Breast epithelium (tissue), 4 donors: ENCODE data around the gene KMT2E. TPM values are rescaled to one million over a fixed set of nuclear protein-coding genes. Genes with fewer than 3 reads are reported as not detected.

ENCODE experiments used
- DNase-seq, 2 donors: peaks; one replicate each; pipeline ENCODE4 v3.0.0-alpha.2; 2019; ENCODE audit warnings: low spot score in 2 of 2
- H3K27ac ChIP-seq, 2 donors: fragments of 200-600 bp; sonication (generic) in 1 of 2; one replicate each; pipeline ENCODE4 v1.5.1; 2016 to 2019; ENCODE audit warnings: mild to moderate bottlenecking in 1 of 2
- H3K27me3 ChIP-seq, 2 donors: fragments of 200-600 bp; sonication (generic) in 1 of 2; one replicate each; pipeline versions ENCODE4 v1.5.1 to v1.6.0; 2017 to 2019; ENCODE audit warnings: control low read depth in 1 of 2, mild to moderate bottlenecking in 1 of 2
- H3K36me3 ChIP-seq: fragments of 200-600 bp; one replicate; pipeline ENCODE4 v1.5.1; 2019
- H3K4me1 ChIP-seq, 2 donors: fragments of 200-600 bp; sonication (generic); one replicate each; pipeline ENCODE4 v1.5.1; 2016 to 2019; ENCODE audit warnings: control low read depth in 1 of 2
- H3K4me3 ChIP-seq, 3 donors: fragments of 200-600 bp; sonication (generic); 1 replicate in 2 of 3; 2 replicates in 1 of 3; pipeline ENCODE4 v1.5.1; 2016 to 2019; ENCODE audit warnings: mild to moderate bottlenecking in 3 of 3, moderate library complexity in 2 of 3
- H3K9me3 ChIP-seq, 2 donors: fragments of 200-600 bp; sonication (generic) in 1 of 2; one replicate each; pipeline ENCODE4 v1.5.1; 2016 to 2019; ENCODE audit warnings: control low read depth in 1 of 2
- CTCF ChIP-seq, 3 donors: fragments of 450-650 bp; IDR thresholded peaks; one replicate each; pipeline ENCODE4 v1.5.1; 2016 to 2017; ENCODE audit warnings: antibody characterized with exemption in 3 of 3, mild to moderate bottlenecking in 3 of 3, moderate library complexity in 3 of 3
- POLR2A ChIP-seq: fragments of 450-650 bp; IDR thresholded peaks from one replicate; pipeline ENCODE4 v1.6.1; 2016; ENCODE audit warnings: antibody characterized with exemption, mild to moderate bottlenecking, moderate library complexity
- POLR2AphosphoS5 ChIP-seq, 3 donors: sonication (generic); formaldehyde crosslinking; IDR thresholded peaks; one replicate each; pipeline ENCODE4 v1.6.1; 2017; ENCODE audit warnings: antibody characterized with exemption in 3 of 3
- intact Hi-C: fragments of 100-400 bp; cut with DNase I; formaldehyde crosslinking; loops from one replicate; pipeline ENCODE4 v1.15.1; 2023; ENCODE audit warnings: low total_unique reads
- total RNA-seq, 3 donors: library from RNA; depleted of rRNA; stranded (reverse); fragments of >200 nt; gene quantifications; one replicate each; pipeline ENCODE4 v1.1.0, GENCODE V29; 2016

KMT2E gene
- total RNA-seq, 3 donors from 2014 or later, result 88.2 to 184 (median 168) TPM

- H3K36me3 ChIP-seq, result no peaks in the 10 kb centered on the region
- no peaks in the 10 kb centered on the region for H3K9me3 ChIP-seq
- no peak for DNase-seq
- no peak for TF ChIP-seq POLR2A
- TF ChIP-seq CTCF (IDR thresholded peaks at IDR 0.05), result no peak
- no peak for TF ChIP-seq POLR2AphosphoS5 (IDR thresholded peaks at IDR 0.05)
- no peaks in the 10 kb centered on the region for H3K27me3 ChIP-seq
- intact Hi-C loops, result no loop called here
- H3K4me1 ChIP-seq, result no peaks in the 10 kb centered on the region
- no peak overlapping the region for H3K27ac ChIP-seq
- H3K4me3 ChIP-seq, result no peak overlapping the region
Observed at GRCh38 chr7:105055621-105056020, 41.6 kb downstream of the KMT2E start.

GRCh38 chr7:105057472-105057871 lies 43.5 kb downstream of the KMT2E start:
- no peak for DNase-seq
- H3K4me1 ChIP-seq, result no peaks in the 10 kb centered on the region
- H3K27ac ChIP-seq, result no peak overlapping the region
- no peaks in the 10 kb centered on the region for H3K9me3 ChIP-seq
- no peaks in the 10 kb centered on the region for H3K27me3 ChIP-seq
- intact Hi-C loops, result no loop called here
- TF ChIP-seq POLR2AphosphoS5 (IDR thresholded peaks at IDR 0.05) (no peak), CTCF (IDR thresholded peaks at IDR 0.05) (no peak), POLR2A (no peak)
- no peak overlapping the region for H3K4me3 ChIP-seq
- peaks cover 4% of the 10 kb centered on the region for H3K36me3 ChIP-seq

- Histone ChIP-seq H3K9me3 (no peaks in the 10 kb centered on the region), H3K36me3 (peaks cover 4% of the 10 kb centered on the region), H3K4me3 (no peak overlapping the region), H3K27ac (no peak overlapping the region), H3K4me1 (no peaks in the 10 kb centered on the region), H3K27me3 (no peaks in the 10 kb centered on the region)
- TF ChIP-seq POLR2A (no peak), POLR2AphosphoS5 (IDR thresholded peaks at IDR 0.05) (no peak), CTCF (IDR thresholded peaks at IDR 0.05) (no peak)
- intact Hi-C loops, result loop anchor here (5.0 kb wide), 1 partner anchor 62 kb away; no protein-coding TSS in a partner anchor
- DNase-seq, result no peak
Observed at GRCh38 chr7:105060437-105060836, 46.4 kb downstream of the KMT2E start.

GRCh38 chr7:105060923-105061322 lies 46.9 kb downstream of the KMT2E start:
- Histone ChIP-seq H3K36me3 (peaks cover 4% of the 10 kb centered on the region), H3K4me3 (no peak overlapping the region), H3K27ac (no peak overlapping the region), H3K4me1 (no peaks in the 10 kb centered on the region), H3K27me3 (no peaks in the 10 kb centered on the region), H3K9me3 (no peaks in the 10 kb centered on the region)
- intact Hi-C loops, result loop anchor here (5.0 kb wide), 1 partner anchor 61 kb away; no protein-coding TSS in a partner anchor
- no peak for DNase-seq
- TF ChIP-seq POLR2AphosphoS5 (IDR thresholded peaks at IDR 0.05) (no peak), POLR2A (no peak), CTCF (IDR thresholded peaks at IDR 0.05) (no peak)

GRCh38 chr7:105065104-105065503 lies 51.1 kb downstream of the KMT2E start:
- Histone ChIP-seq H3K4me3 (no peak overlapping the region), H3K36me3 (peaks cover 4% of the 10 kb centered on the region), H3K27ac (no peak overlapping the region), H3K27me3 (no peaks in the 10 kb centered on the region), H3K9me3 (no peaks in the 10 kb centered on the region), H3K4me1 (no peaks in the 10 kb centered on the region)
- intact Hi-C loops, result no loop called here
- no peak for DNase-seq
- no peak for TF ChIP-seq CTCF (IDR thresholded peaks at IDR 0.05)
